ACC112 (cell line): Measurements from ENCODE around the gene SLC2A13.

ENCODE experiments used
- H2AFZ ChIP-seq: fragments of 200-600 bp; sonication (generic); one replicate; pipeline ENCODE4 v1.6.0; 2017; ENCODE audit warnings: antibody characterized with exemption, low read length; ENCODE audit not compliant: unreplicated experiment
- H3K27ac ChIP-seq: fragments of 200-600 bp; sonication (generic); 2 replicates; pipeline ENCODE4 v1.5.1; 2014; ENCODE audit warnings: low read depth, mild to moderate bottlenecking, antibody characterized with exemption, low read length, moderate library complexity
- H3K27me3 ChIP-seq: fragments of 200-600 bp; sonication (generic); 2 replicates; pipeline ENCODE4 v1.6.1; 2014; ENCODE audit warnings: mild to moderate bottlenecking, antibody characterized with exemption, low read length, moderate library complexity, mixed read lengths; ENCODE audit not compliant: insufficient read depth
- H3K36me3 ChIP-seq: fragments of 200-600 bp; sonication (generic); 2 replicates; pipeline ENCODE4 v1.6.1; 2016; ENCODE audit warnings: mild to moderate bottlenecking, antibody characterized with exemption, low read length, moderate library complexity, mixed read lengths; ENCODE audit not compliant: insufficient read depth
- H3K4me1 ChIP-seq: fragments of 200-600 bp; sonication (generic); one replicate; pipeline ENCODE4 v1.6.1; 2016; ENCODE audit warnings: low read length, mixed read lengths; ENCODE audit not compliant: insufficient read depth, unreplicated experiment, control insufficient read depth
- H3K4me3 ChIP-seq: fragments of 200-600 bp; sonication (generic); 2 replicates; pipeline ENCODE4 v1.5.1; 2014; ENCODE audit warnings: mild to moderate bottlenecking, low read depth, low read length
- H3K79me2 ChIP-seq: fragments of 200-600 bp; sonication (generic); one replicate; pipeline ENCODE4 v1.6.0; 2016; ENCODE audit warnings: low read length; ENCODE audit not compliant: control insufficient read depth, unreplicated experiment, insufficient read depth

The SLC2A13 gene

GRCh38 chr12:40137252-40137651 lies 31.4 kb upstream of the SLC2A13 start:
- Histone ChIP-seq H3K4me1 (peaks cover 4% of the 10 kb centered on the region), H2AFZ (peak overlapping the region; percentile 39), H3K36me3 (no peaks in the 10 kb centered on the region)

GRCh38 chr12:40127408-40127807 lies 21.5 kb upstream of the SLC2A13 start:
- Histone ChIP-seq H3K27me3 (no peaks in the 10 kb centered on the region), H3K79me2 (no peaks in the 10 kb centered on the region), H3K27ac (no peak overlapping the region), H3K36me3 (no peaks in the 10 kb centered on the region), H3K4me1 (peaks cover 7% of the 10 kb centered on the region), H2AFZ (no peak overlapping the region), H3K4me3 (no peak overlapping the region)

More at GRCh38 chr12:40137252-40137651, 31.4 kb upstream of the SLC2A13 start:
- no peaks in the 10 kb centered on the region for H3K27me3 ChIP-seq
- no peak overlapping the region for H3K27ac ChIP-seq
- no peak overlapping the region for H3K4me3 ChIP-seq
- H3K79me2 ChIP-seq, result no peaks in the 10 kb centered on the region

GRCh38 chr12:40123496-40123895 lies 17.6 kb upstream of the SLC2A13 start:
- H3K36me3 ChIP-seq, result no peaks in the 10 kb centered on the region
- H3K79me2 ChIP-seq, result no peaks in the 10 kb centered on the region
- H3K27me3 ChIP-seq, result no peaks in the 10 kb centered on the region
- H3K4me3 ChIP-seq, result no peak overlapping the region
- peaks cover 7% of the 10 kb centered on the region for H3K4me1 ChIP-seq
- no peak overlapping the region for H2AFZ ChIP-seq
- no peak overlapping the region for H3K27ac ChIP-seq

GRCh38 chr12:40122842-40123241 lies 17.0 kb upstream of the SLC2A13 start:
- H3K27ac ChIP-seq, result no peak overlapping the region
- no peaks in the 10 kb centered on the region for H3K79me2 ChIP-seq
- H3K4me1 ChIP-seq, result peaks cover 7% of the 10 kb centered on the region
- H3K36me3 ChIP-seq, result no peaks in the 10 kb centered on the region
- H3K27me3 ChIP-seq, result no peaks in the 10 kb centered on the region
- no peak overlapping the region for H3K4me3 ChIP-seq
- H2AFZ ChIP-seq, result no peak overlapping the region

GRCh38 chr12:40117818-40118217 lies 11.9 kb upstream of the SLC2A13 start:
- Histone ChIP-seq H3K4me1 (no peaks in the 10 kb centered on the region), H3K27ac (no peak overlapping the region), H3K36me3 (no peaks in the 10 kb centered on the region), H2AFZ (no peak overlapping the region), H3K27me3 (no peaks in the 10 kb centered on the region), H3K79me2 (no peaks in the 10 kb centered on the region), H3K4me3 (no peak overlapping the region)

GRCh38 chr12:40110586-40110985 lies 4.7 kb upstream of the SLC2A13 start:
- Histone ChIP-seq H3K27ac (no peak overlapping the region), H3K79me2 (no peaks in the 10 kb centered on the region), H3K4me1 (peaks cover 10% of the 10 kb centered on the region), H3K36me3 (no peaks in the 10 kb centered on the region), H2AFZ (no peak overlapping the region), H3K4me3 (no peak overlapping the region), H3K27me3 (no peaks in the 10 kb centered on the region)

GRCh38 chr12:40107803-40108620 lies 2.1 kb upstream of the SLC2A13 start:
- H3K27me3 ChIP-seq, result no peaks in the 10 kb centered on the region
- H3K4me1 ChIP-seq, result peaks cover 23% of the 10 kb centered on the region
- no peak overlapping the region; the same call in 1 of the 2 replicates for H3K4me3 ChIP-seq
- H3K79me2 ChIP-seq, result peaks cover 19% of the 10 kb centered on the region
- no peaks in the 10 kb centered on the region for H3K36me3 ChIP-seq
- H3K27ac ChIP-seq, result no peak overlapping the region
- no peak overlapping the region for H2AFZ ChIP-seq

- peak overlapping the region; percentile 80 for H2AFZ ChIP-seq
Measured at GRCh38 chr12:40107098-40107802, 1.4 kb upstream of the SLC2A13 start.

GRCh38 chr12:40106655-40107054 lies 774 bp upstream of the SLC2A13 start:
- Histone ChIP-seq H3K79me2 (peaks cover 23% of the 10 kb centered on the region), H3K27me3 (no peaks in the 10 kb centered on the region), H3K27ac (no peak overlapping the region), H2AFZ (peak overlapping the region; percentile 80), H3K36me3 (no peaks in the 10 kb centered on the region), H3K4me3 (peak overlapping the region; percentile 88), H3K4me1 (peaks cover 30% of the 10 kb centered on the region)

More at GRCh38 chr12:40107098-40107802, 1.4 kb upstream of the SLC2A13 start:
- Histone ChIP-seq H3K27ac (no peak overlapping the region), H3K27me3 (no peaks in the 10 kb centered on the region), H3K4me3 (peak overlapping the region; percentile 88), H3K79me2 (peaks cover 22% of the 10 kb centered on the region), H3K36me3 (no peaks in the 10 kb centered on the region), H3K4me1 (peaks cover 30% of the 10 kb centered on the region)

- no peak overlapping the region for H3K27ac ChIP-seq
- peak overlapping the region; percentile 80 for H2AFZ ChIP-seq
Measured at GRCh38 chr12:40106202-40106533, 287 bp upstream of the SLC2A13 start.

GRCh38 chr12:40105265-40105514 lies 691 bp downstream of the SLC2A13 start:
- Histone ChIP-seq H3K4me1 (peaks cover 20% of the 10 kb centered on the region), H2AFZ (peak overlapping the region; percentile 55)

More at GRCh38 chr12:40106202-40106533, 287 bp upstream of the SLC2A13 start:
- no peaks in the 10 kb centered on the region for H3K36me3 ChIP-seq
- peak overlapping the region; percentile 88 for H3K4me3 ChIP-seq
- H3K4me1 ChIP-seq, result peaks cover 30% of the 10 kb centered on the region
- H3K79me2 ChIP-seq, result peaks cover 23% of the 10 kb centered on the region
- H3K27me3 ChIP-seq, result no peaks in the 10 kb centered on the region

More at GRCh38 chr12:40105265-40105514, 691 bp downstream of the SLC2A13 start:
- no peaks in the 10 kb centered on the region for H3K36me3 ChIP-seq
- peaks cover 23% of the 10 kb centered on the region for H3K79me2 ChIP-seq
- no peaks in the 10 kb centered on the region for H3K27me3 ChIP-seq
- no peak overlapping the region for H3K27ac ChIP-seq
- peak overlapping the region; percentile 88 for H3K4me3 ChIP-seq
